ENCODE data around the gene NEFH. TPM values are rescaled to one million over a fixed set of nuclear protein-coding genes. Genes with fewer than 3 reads are reported as not detected.
"Not testable (repeated sequence)": the region's sequence is repeated elsewhere in the genome, so short reads cannot be mapped to it uniquely, and the experiment has no call there.

The NEFH gene
- total RNA-seq, 1 donor from 2014 or later = 3.5 TPM

DNA sequence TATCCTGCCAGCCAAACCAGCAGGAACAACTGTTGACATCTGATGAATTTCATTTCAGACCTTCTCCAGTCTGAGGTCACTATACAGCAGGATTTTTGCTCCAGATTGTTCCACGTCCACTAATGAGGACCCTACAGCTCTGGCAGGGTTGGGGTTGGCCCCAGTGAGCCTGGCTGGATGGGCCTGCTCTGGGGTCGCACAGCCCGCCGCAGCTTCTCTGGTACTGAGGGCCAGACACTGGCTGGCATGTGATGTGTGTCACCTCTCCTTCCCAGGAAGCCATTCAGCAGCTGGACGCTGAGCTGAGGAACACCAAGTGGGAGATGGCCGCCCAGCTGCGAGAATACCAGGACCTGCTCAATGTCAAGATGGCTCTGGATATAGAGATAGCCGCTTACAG is 5.4 kb downstream of the NEFH start:
- TF ChIP-seq, protein P1, sequence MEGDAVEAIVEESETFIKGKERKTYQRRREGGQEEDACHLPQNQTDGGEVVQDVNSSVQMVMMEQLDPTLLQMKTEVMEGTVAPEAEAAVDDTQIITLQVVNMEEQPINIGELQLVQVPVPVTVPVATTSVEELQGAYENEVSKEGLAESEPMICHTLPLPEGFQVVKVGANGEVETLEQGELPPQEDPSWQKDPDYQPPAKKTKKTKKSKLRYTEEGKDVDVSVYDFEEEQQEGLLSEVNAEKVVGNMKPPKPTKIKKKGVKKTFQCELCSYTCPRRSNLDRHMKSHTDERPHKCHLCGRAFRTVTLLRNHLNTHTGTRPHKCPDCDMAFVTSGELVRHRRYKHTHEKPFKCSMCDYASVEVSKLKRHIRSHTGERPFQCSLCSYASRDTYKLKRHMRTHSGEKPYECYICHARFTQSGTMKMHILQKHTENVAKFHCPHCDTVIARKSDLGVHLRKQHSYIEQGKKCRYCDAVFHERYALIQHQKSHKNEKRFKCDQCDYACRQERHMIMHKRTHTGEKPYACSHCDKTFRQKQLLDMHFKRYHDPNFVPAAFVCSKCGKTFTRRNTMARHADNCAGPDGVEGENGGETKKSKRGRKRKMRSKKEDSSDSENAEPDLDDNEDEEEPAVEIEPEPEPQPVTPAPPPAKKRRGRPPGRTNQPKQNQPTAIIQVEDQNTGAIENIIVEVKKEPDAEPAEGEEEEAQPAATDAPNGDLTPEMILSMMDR (IDR thresholded peaks at IDR 0.05; ENCODE audit: unreplicated experiment) = no peak
- Mint-ChIP-seq H3K4me3 (no peak overlapping the region), H3K27me3 (ENCODE audit: low read depth) (peaks cover 29% of the 10 kb centered on the region), H3K4me1 (peaks cover 8% of the 10 kb centered on the region), H3K27ac (no peak overlapping the region), H3K36me3 (peaks cover 5% of the 10 kb centered on the region), H3K9me3 (no peaks in the 10 kb centered on the region)
- DNase-seq (ENCODE audit: low spot score in 2 of 2, unreplicated experiment in 2 of 2) = no peak

DNA sequence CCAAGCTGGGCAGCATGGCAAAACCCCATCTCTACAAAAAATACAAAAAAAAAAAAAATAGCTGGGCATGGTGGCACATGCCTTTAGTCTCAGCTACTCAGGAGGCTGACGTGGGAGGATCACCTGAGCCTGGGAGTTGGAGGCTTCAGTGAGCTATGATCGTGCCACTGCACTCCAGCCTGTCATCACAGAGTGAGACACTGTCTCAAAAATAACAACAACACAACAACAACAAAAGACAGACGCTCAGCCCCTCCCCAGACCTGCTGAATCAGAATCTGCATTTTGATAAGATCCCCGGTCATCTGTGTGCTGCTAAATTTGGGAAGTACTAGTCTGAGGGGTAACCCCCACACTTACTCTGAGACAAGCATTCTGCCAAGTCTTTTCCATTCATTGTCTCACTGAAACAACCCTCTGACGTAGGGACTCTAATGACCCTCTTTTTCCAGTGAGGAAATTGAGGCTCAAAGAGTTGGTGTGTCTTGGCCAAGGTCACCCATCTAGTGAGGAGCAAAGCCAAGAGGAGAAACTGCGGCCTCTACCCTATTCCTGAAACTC is 7.5 kb downstream of the NEFH start:
- no peak for DNase-seq (ENCODE audit: low spot score in 2 of 2, unreplicated experiment in 2 of 2)
- H3K4me1 Mint-ChIP-seq = no peaks in the 10 kb centered on the region
- H3K36me3 Mint-ChIP-seq = peaks cover 5% of the 10 kb centered on the region
- H3K27me3 Mint-ChIP-seq (ENCODE audit: low read depth) = peaks cover 11% of the 10 kb centered on the region
- no peaks in the 10 kb centered on the region for H3K9me3 Mint-ChIP-seq
- H3K27ac Mint-ChIP-seq = no peak overlapping the region
- TF ChIP-seq, protein P1 (IDR thresholded peaks at IDR 0.05; ENCODE audit: unreplicated experiment) = no peak
- H3K4me3 Mint-ChIP-seq = no peak overlapping the region

DNA sequence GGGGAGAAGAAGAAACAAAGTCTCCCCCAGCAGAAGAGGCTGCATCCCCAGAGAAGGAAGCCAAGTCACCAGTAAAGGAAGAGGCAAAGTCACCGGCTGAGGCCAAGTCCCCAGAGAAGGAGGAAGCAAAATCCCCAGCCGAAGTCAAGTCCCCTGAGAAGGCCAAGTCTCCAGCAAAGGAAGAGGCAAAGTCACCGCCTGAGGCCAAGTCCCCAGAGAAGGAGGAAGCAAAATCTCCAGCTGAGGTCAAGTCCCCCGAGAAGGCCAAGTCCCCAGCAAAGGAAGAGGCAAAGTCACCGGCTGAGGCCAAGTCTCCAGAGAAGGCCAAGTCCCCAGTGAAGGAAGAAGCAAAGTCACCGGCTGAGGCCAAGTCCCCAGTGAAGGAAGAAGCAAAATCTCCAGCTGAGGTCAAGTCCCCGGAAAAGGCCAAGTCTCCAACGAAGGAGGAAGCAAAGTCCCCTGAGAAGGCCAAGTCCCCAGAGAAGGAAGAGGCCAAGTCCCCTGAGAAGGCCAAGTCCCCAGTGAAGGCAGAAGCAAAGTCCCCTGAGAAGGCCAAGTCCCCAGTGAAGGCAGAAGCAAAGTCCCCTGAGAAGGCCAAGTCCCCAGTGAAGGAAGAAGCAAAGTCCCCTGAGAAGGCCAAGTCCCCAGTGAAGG is 9.2 kb downstream of the NEFH start:
- H3K4me1 Mint-ChIP-seq = not testable (repeated sequence)

DNA sequence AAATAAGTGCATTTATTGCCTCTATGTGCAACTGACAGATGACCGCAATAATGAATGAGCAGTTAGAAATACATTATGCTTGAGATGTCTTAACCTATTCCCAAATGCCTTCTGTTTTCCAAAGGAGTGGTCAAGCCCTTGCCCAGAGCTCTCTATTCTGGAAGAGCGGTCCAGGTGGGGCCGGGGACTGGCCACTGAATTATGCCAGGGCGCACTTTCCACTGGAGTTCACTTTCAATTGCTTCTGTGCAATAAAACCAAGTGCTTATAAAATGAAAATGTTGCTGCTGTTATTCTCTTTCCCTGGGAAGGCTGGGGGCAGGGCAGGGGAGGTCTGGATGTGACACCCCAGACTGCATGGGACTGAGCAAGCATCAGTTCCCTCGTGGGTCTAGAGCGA is 11.0 kb downstream of the NEFH start:
- no peak overlapping the region for H3K27ac Mint-ChIP-seq
- no peak overlapping the region for H3K4me3 Mint-ChIP-seq
- no peak for DNase-seq (ENCODE audit: low spot score in 2 of 2, unreplicated experiment in 2 of 2)
- H3K4me1 Mint-ChIP-seq = no peaks in the 10 kb centered on the region
- peaks cover 9% of the 10 kb centered on the region for H3K9me3 Mint-ChIP-seq
- TF ChIP-seq, protein P1 (IDR thresholded peaks at IDR 0.05; ENCODE audit: unreplicated experiment) = no peak
- H3K27me3 Mint-ChIP-seq (ENCODE audit: low read depth) = peaks cover 3% of the 10 kb centered on the region
- H3K36me3 Mint-ChIP-seq = peaks cover 17% of the 10 kb centered on the region

More for the DNA sequence above, 9.2 kb downstream of the NEFH start:
- not testable (repeated sequence) for H3K4me3 Mint-ChIP-seq; H3K36me3 Mint-ChIP-seq; H3K9me3 Mint-ChIP-seq; H3K27ac Mint-ChIP-seq; H3K27me3 Mint-ChIP-seq (ENCODE audit: low read depth); DNase-seq (ENCODE audit: low spot score in 2 of 2, unreplicated experiment in 2 of 2)

DNA sequence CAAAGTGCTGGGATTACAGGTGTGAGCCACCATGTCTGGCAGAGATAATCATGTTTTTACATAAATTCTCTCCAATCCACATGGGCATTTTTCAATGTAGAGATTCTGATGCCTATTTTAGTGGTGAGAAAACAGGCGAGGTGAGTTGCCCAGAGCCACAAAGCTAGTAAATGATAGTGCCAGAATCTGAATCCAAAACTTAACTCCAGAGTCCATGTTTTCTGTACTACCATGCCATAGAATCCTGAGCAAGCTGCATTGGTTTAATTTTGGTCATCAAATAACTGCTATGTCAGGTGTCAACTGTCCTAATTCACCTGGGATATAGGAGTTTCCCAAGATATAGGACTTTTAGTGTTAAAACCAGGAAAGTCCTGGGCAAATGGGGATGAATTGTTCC is 13.6 kb downstream of the NEFH start:
- peaks cover 23% of the 10 kb centered on the region for H3K36me3 Mint-ChIP-seq
- no peak overlapping the region for H3K27ac Mint-ChIP-seq
- DNase-seq (ENCODE audit: low spot score in 2 of 2, unreplicated experiment in 2 of 2) = no peak
- H3K4me1 Mint-ChIP-seq = no peaks in the 10 kb centered on the region
- peaks cover 2% of the 10 kb centered on the region for H3K27me3 Mint-ChIP-seq (ENCODE audit: low read depth)
- H3K4me3 Mint-ChIP-seq = no peak overlapping the region
- TF ChIP-seq, protein P1 (IDR thresholded peaks at IDR 0.05; ENCODE audit: unreplicated experiment) = no peak
- H3K9me3 Mint-ChIP-seq = peaks cover 9% of the 10 kb centered on the region

DNA sequence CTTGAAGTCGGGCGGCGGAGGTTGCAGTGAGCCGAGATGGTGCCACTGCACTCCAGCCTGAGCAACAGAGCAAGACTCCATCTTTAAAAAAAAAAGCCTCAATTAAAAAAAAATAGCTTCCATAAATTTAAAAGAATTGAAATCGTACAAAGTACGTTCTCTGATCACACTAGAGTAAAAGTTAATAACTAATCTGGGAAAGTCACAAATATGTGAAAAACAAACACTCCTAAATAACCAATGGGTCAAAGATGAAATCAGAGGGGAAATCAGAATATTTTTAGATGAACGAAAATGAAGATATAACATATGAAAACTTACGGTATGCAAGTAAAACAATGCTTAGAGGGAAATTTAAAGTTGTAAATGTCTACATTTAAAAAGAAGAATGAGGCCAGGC is 19.8 kb downstream of the NEFH start:
- Mint-ChIP-seq H3K4me3 (no peak overlapping the region), H3K36me3 (peaks cover 23% of the 10 kb centered on the region), H3K27me3 (ENCODE audit: low read depth) (no peaks in the 10 kb centered on the region), H3K4me1 (peaks cover 8% of the 10 kb centered on the region), H3K9me3 (peaks cover 4% of the 10 kb centered on the region), H3K27ac (no peak overlapping the region)
- TF ChIP-seq, protein P1 (IDR thresholded peaks at IDR 0.05; ENCODE audit: unreplicated experiment) = no peak
- DNase-seq (ENCODE audit: low spot score in 2 of 2, unreplicated experiment in 2 of 2) = no peak

All from mesothelial cell of epicardium (in vitro differentiated cells).